Body of pancreas (tissue), 4 donors: Measurements from ENCODE around the gene IFNA10.
"Not testable (repeated sequence)": the region's sequence is repeated elsewhere in the genome, so short reads cannot be mapped to it uniquely, and the experiment has no call there.

Source experiments
- CTCF ChIP-seq, 7 experiments: fragments of 450-650 bp in 4 of 7; fragments of 200-600 bp in 3 of 7; sonication (generic) in 3 of 7; IDR thresholded peaks; one replicate each; pipeline ENCODE4 v1.5.1; 2016 to 2019; ENCODE audit warnings: antibody characterized with exemption in 7 of 7
- POLR2A ChIP-seq, 3 donors: fragments of 450-650 bp; IDR thresholded peaks; one replicate each; pipeline ENCODE4 v1.6.1; 2016; ENCODE audit warnings: antibody characterized with exemption in 3 of 3, mild to moderate bottlenecking in 2 of 3

DNA sequence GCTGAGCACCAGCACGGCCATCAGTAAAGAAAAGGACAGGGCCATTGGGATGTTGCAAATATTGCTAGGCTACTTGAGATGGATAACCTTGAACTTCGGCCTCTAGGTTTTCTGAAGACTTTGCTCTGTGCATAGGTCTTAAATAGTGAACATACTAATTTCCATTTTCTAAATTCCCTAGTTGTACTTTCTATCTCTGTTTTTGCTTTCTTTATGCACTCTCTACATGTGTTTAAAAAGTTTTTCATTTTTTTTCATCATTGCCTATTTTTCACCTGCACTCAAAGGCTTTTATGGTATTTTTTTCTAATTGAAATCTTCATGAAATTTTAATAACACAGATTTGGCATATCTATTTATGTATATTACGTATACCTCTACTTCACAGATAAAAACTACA, 19.5 kb downstream of the IFNA10 start, which contains the start of gene IFNA4:
- TF ChIP-seq CTCF, POLR2A (IDR thresholded peaks at IDR 0.05): not testable (repeated sequence)
